Right lobe of liver (tissue), 6 donors: ENCODE results near the gene RHBG. TPM values are rescaled to one million over a fixed set of nuclear protein-coding genes. Genes with fewer than 3 reads are reported as not detected.

Source experiments
- ATAC-seq, 4 donors: fragments of 200-7000 bp; cut with Tn5 transposase; one replicate each; pipeline ENCODE4 v1.9.1; 2020; ENCODE audit warnings: mild to moderate bottlenecking in 4 of 4, moderate library complexity in 4 of 4
- DNase-seq, 3 donors: peaks; one replicate each; pipeline ENCODE4 v3.0.0-alpha.2; 2020
- H3K27ac ChIP-seq, 3 donors: fragments of 200-600 bp; one replicate each; pipeline ENCODE4 v1.8.0; 2022
- H3K27me3 ChIP-seq, 2 donors: fragments of 200-600 bp; one replicate each; pipeline ENCODE4 v1.8.0; 2022
- H3K36me3 ChIP-seq, 4 donors: fragments of 200-600 bp; sonication (generic) in 1 of 4; one replicate each; pipeline versions ENCODE4 v1.5.1 to v1.8.0; 2017 to 2022; ENCODE audit warnings: control low read depth in 1 of 4
- H3K4me1 ChIP-seq, 4 donors: fragments of 200-600 bp; sonication (generic) in 1 of 4; one replicate each; pipeline versions ENCODE4 v1.5.1 to v1.8.0; 2017 to 2022; ENCODE audit warnings: control low read depth in 1 of 4
- H3K4me3 ChIP-seq, 3 donors: fragments of 200-600 bp; one replicate each; pipeline ENCODE4 v1.8.0; 2022
- H3K9me3 ChIP-seq, 4 donors: fragments of 200-600 bp; sonication (generic) in 1 of 4; one replicate each; pipeline versions ENCODE4 v1.5.1 to v1.8.0; 2017 to 2022; ENCODE audit warnings: control low read depth in 1 of 4
- POLR2A ChIP-seq: fragments of 450-650 bp; IDR thresholded peaks from one replicate; pipeline ENCODE4 v1.6.1; 2017; ENCODE audit warnings: antibody characterized with exemption, mild to moderate bottlenecking
- WGBS: methylation state at CpG from one replicate; pipeline ENCODE4 v1.1.6; 2018; ENCODE audit warnings: low coverage, low lambda C conversion rate; ENCODE audit not compliant: insufficient coverage; ENCODE audit errors: missing lambda C conversion rate; 5-methylcytosine and 5-hydroxymethylcytosine counted together
- intact Hi-C, 2 donors: fragments of 100-400 bp; cut with DNase I; formaldehyde crosslinking; loops; one replicate each; pipeline versions ENCODE4 v1.11.2 to v1.14.1; 2022
- total RNA-seq, 6 experiments: library from RNA; depleted of rRNA in 2 of 6; stranded (reverse); fragments of >200 nt in 2 of 6; fragmentation: NEBNext Ultra II Directional in 3 of 6; extraction: Animal tissue kit (Norgen Biotek cat#: 25700) in 3 of 6; gene quantifications; one replicate each; pipeline versions ENCODE4 v1.1.0 to v1.2.4, GENCODE V29; 2016 to 2023
- TF ChIP-seq, protein P1 (sequence below), 4 donors: fragments of 200-600 bp in 3 of 4; fragments of 450-650 bp in 1 of 4; IDR thresholded peaks; one replicate each; pipeline versions ENCODE4 v1.5.1 to v1.8.0; 2016 to 2022; ENCODE audit warnings: antibody characterized with exemption in 4 of 4, mild to moderate bottlenecking in 2 of 4
- donor health status: DM: no; HTN: yes; CAD: no.
- donor health status: DM: no; HTN: no; CAD: no.
- donor health status: DM: no; HTN: no; CAD: no.
- donor health status: DM: no; HTN: yes; CAD: no.
- donor health status: DM: no; HTN: yes; CAD: no.

RHBG gene
- total RNA-seq, 6 experiments from 2014 or later, result 0.42 to 1.6 (median 1.1) TPM; not detected in 2

DNA sequence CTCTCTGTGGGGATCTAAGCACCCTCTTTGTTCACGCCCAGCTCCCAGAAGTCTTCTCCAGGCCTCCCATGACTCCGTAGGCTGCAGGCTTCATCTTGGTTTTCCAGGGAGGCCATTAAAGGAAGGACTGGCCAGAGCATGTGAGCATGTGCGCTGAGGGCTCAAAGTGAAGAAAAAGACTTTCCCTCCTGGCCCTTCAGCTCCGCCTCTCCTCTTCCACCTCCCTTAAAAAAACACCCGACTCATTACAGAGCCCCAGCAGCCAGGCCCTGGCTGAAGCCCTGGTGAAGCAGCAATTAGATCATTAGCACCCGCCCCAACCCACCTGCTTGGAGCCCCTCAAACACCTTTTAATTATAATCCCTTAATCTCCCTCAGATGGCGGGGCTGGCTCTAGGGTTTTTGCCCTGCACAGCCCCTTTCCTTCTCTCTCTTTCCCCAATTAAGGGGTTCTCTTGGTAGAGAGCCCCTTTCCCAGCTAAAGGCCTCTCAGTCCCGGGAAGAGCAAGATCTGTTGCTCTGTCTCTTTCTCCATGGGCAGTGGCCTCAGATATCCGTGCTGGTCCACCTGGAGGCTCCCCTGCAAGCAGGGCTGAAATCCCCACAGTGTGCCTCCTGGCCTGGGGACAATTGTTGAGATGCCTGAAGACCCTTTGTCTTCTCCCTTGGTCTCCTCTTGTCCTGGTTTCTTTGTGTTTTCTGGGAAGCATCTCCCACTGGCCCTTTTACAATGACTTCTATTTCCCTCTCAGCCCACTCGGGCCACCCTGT lies 30.5 kb downstream of the RHBG start:
- H3K27ac ChIP-seq, result no peak overlapping the region
- TF ChIP-seq POLR2A, result no peak
- TF ChIP-seq, protein P1, sequence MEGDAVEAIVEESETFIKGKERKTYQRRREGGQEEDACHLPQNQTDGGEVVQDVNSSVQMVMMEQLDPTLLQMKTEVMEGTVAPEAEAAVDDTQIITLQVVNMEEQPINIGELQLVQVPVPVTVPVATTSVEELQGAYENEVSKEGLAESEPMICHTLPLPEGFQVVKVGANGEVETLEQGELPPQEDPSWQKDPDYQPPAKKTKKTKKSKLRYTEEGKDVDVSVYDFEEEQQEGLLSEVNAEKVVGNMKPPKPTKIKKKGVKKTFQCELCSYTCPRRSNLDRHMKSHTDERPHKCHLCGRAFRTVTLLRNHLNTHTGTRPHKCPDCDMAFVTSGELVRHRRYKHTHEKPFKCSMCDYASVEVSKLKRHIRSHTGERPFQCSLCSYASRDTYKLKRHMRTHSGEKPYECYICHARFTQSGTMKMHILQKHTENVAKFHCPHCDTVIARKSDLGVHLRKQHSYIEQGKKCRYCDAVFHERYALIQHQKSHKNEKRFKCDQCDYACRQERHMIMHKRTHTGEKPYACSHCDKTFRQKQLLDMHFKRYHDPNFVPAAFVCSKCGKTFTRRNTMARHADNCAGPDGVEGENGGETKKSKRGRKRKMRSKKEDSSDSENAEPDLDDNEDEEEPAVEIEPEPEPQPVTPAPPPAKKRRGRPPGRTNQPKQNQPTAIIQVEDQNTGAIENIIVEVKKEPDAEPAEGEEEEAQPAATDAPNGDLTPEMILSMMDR (IDR thresholded peaks at IDR 0.05), result no peak
- H3K9me3 ChIP-seq, result no peaks in the 10 kb centered on the region
- H3K4me1 ChIP-seq, result no peaks in the 10 kb centered on the region
- DNase-seq, result no peak
- no peaks in the 10 kb centered on the region for H3K36me3 ChIP-seq
- no peak overlapping the region for H3K4me3 ChIP-seq
- 67% methylated on average over 10 of the region's 10 CpGs for WGBS
- no peaks in the 10 kb centered on the region for H3K27me3 ChIP-seq
- intact Hi-C loops, result no loop called here
- ATAC-seq, result no peak

DNA sequence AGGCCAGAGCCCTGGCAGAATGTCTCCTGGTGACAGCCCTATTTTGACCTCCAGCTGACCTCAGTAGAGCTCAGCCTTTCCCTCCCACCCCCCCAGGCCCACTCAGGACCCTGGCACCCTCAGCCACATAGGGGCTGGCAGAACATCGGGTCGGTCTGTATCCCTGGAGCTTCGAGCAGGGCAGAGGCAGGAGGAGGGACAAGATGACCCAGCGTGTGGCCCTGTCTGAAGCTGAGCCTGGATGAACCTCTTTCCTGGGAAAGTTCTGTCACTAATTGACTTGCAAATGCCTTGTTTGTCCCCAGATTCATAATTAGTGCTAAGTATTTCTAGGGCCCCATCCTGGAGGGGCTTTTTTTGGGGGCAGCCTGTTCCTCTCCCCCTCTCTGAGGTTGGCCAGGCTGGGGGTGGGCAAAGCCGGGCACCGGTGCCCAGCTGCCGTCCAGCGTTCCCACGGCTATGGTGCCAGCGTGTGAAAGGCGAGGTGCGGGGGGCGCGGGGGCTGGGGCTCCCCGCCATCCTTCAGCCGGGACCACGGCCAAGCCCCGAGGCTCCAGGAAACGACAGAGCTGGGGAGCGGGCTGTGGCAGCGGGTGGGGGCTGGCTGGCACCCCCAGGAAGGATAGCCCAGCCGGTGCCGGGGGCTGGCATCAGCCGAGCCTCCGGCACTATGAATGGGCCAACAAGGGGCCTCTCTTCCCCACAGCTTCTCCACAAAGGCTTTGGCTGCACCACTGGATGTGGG lies 31.4 kb downstream of the RHBG start:
- Histone ChIP-seq H3K27ac (no peak overlapping the region), H3K4me1 (no peaks in the 10 kb centered on the region), H3K9me3 (no peaks in the 10 kb centered on the region), H3K27me3 (no peaks in the 10 kb centered on the region), H3K4me3 (no peak overlapping the region), H3K36me3 (no peaks in the 10 kb centered on the region)
- ATAC-seq (no peak), DNase-seq (no peak)
- TF ChIP-seq, protein P1 (IDR thresholded peaks at IDR 0.05), result no peak
- no peak for TF ChIP-seq POLR2A
- 62% methylated on average over 9 of the region's 25 CpGs for WGBS
- intact Hi-C loops, result no loop called here

DNA sequence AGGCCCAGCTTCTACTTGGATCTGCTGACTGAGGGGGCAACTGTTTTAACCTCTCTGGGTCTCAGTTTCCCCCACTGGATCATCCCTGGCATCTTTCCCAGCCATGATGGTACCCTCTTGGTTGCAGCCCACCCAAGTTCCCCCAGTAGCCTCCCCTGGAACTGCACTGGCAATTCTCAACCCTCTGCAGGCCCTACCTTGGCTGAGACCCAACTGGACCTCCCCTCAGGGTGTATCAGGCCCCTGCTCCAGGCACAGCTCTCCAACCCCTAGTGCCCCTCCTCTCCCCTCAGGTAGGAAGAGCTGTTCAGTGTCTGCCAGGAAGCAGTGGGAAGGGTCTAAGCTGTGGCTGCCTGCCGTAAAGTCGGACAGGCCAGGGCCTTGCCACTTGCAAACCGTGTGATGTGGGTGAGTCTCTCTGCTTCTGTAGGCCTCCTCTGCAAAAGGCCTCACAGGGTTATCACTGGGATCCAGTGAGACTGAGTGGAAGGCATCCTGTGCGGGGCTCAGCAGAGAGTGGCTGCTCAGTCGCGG lies 32.1 kb downstream of the RHBG start:
- TF ChIP-seq, protein P1 (IDR thresholded peaks at IDR 0.05), result no peak
- no peak for TF ChIP-seq POLR2A
- no peak for ATAC-seq
- no peak for DNase-seq
- Histone ChIP-seq H3K4me3 (no peak overlapping the region), H3K27ac (no peak overlapping the region), H3K9me3 (no peaks in the 10 kb centered on the region), H3K36me3 (no peaks in the 10 kb centered on the region), H3K4me1 (no peaks in the 10 kb centered on the region), H3K27me3 (no peaks in the 10 kb centered on the region)
- intact Hi-C loops, result no loop called here
- WGBS, result no CpG with 5 or more reads among the region's 6 CpGs

DNA sequence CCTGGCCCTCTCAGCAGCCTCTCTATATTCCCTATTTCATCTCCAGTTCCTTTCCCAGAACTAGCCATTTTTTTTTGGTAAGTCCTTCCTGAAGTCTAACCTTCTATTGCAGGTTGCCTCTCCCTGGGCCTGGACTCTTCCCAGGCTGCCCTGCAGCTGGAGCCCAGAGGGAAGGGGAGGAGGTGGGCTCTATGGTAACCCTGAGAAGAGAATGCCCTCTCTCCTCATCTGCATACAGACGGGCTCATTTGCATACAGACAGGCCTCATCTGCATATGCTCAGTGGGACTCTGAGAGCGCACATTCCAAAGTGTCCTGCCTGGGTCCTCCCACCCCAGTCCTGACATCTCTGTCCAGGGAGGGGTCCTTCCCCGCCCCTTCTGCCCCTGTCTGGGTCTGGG lies 32.7 kb downstream of the RHBG start:
- intact Hi-C loops, result no loop called here
- no peak for ATAC-seq
- Histone ChIP-seq H3K27me3 (no peaks in the 10 kb centered on the region), H3K27ac (no peak overlapping the region), H3K4me1 (no peaks in the 10 kb centered on the region), H3K4me3 (no peak overlapping the region), H3K9me3 (no peaks in the 10 kb centered on the region), H3K36me3 (no peaks in the 10 kb centered on the region)
- DNase-seq, result no peak
- 61% methylated on average over 2 of the region's 3 CpGs for WGBS
- TF ChIP-seq POLR2A, result no peak
- TF ChIP-seq, protein P1 (IDR thresholded peaks at IDR 0.05), result no peak
